HG02759 (cell line): ENCODE results near the gene CAMK1G.

Experiments
- ATAC-seq: cut with Tn5 transposase; IDR thresholded peaks from one replicate; pipeline ENCODE4 v1.9.1; 2021; ENCODE audit warnings: mild to moderate bottlenecking, moderate library complexity; ENCODE audit not compliant: unreplicated experiment

Gene CAMK1G

GRCh38 chr1:209618291-209618690 is 34.8 kb downstream of the CAMK1G start:
- ATAC-seq: no peak

GRCh38 chr1:209618756-209619420 is 35.4 kb downstream of the CAMK1G start:
- no peak for ATAC-seq

GRCh38 chr1:209619696-209620486 is 36.4 kb downstream of the CAMK1G start:
- ATAC-seq: no peak

- no peak for ATAC-seq
Observed at GRCh38 chr1:209620487-209620884, 37.0 kb downstream of the CAMK1G start.

GRCh38 chr1:209621286-209621685 is 37.8 kb downstream of the CAMK1G start:
- no peak for ATAC-seq

- ATAC-seq: no peak
Observed at GRCh38 chr1:209621741-209622655, 38.5 kb downstream of the CAMK1G start.

GRCh38 chr1:209622841-209623829 is 39.6 kb downstream of the CAMK1G start:
- no peak for ATAC-seq

- no peak for ATAC-seq
Observed at GRCh38 chr1:209624558-209625549, 41.3 kb downstream of the CAMK1G start.

- no peak for ATAC-seq
Observed at GRCh38 chr1:209625791-209626285, 42.3 kb downstream of the CAMK1G start.

GRCh38 chr1:209626346-209627026 is 43.0 kb downstream of the CAMK1G start:
- no peak for ATAC-seq

GRCh38 chr1:209627027-209627731 is 43.7 kb downstream of the CAMK1G start:
- peak; percentile 14 for ATAC-seq

- peak; percentile 85 for ATAC-seq
Observed at GRCh38 chr1:209627732-209628196, 44.2 kb downstream of the CAMK1G start.

GRCh38 chr1:209628618-209629299 is 45.2 kb downstream of the CAMK1G start:
- ATAC-seq: no peak

GRCh38 chr1:209629621-209630382 is 46.3 kb downstream of the CAMK1G start:
- no peak for ATAC-seq

- no peak for ATAC-seq
Observed at GRCh38 chr1:209630383-209631225, 47.1 kb downstream of the CAMK1G start.
